ENCODE measurements around the gene PSAP.

GRCh38 chr10:71838264-71839211 lies 12.5 kb downstream of the PSAP start:
- TF ChIP-seq LEF1 (IDR thresholded peaks at IDR 0.05; ENCODE audit: borderline replicate concordance) (no peak), ELF4 (IDR thresholded peaks at IDR 0.05) (no peak), SUZ12 (IDR thresholded peaks at IDR 0.05) (no peak), FOXM1 (IDR thresholded peaks at IDR 0.05; ENCODE audit: borderline replicate concordance) (no peak), NFRKB (IDR thresholded peaks at IDR 0.05) (no peak), ARNT (IDR thresholded peaks at IDR 0.05) (no peak)
